ENCODE measurements around the gene UCHL3. TPM values are rescaled to one million over a fixed set of nuclear protein-coding genes. Genes with fewer than 3 reads are reported as not detected.

Gene UCHL3
- total RNA-seq, 1 donor from 2014 or later = 44.6 TPM

DNA sequence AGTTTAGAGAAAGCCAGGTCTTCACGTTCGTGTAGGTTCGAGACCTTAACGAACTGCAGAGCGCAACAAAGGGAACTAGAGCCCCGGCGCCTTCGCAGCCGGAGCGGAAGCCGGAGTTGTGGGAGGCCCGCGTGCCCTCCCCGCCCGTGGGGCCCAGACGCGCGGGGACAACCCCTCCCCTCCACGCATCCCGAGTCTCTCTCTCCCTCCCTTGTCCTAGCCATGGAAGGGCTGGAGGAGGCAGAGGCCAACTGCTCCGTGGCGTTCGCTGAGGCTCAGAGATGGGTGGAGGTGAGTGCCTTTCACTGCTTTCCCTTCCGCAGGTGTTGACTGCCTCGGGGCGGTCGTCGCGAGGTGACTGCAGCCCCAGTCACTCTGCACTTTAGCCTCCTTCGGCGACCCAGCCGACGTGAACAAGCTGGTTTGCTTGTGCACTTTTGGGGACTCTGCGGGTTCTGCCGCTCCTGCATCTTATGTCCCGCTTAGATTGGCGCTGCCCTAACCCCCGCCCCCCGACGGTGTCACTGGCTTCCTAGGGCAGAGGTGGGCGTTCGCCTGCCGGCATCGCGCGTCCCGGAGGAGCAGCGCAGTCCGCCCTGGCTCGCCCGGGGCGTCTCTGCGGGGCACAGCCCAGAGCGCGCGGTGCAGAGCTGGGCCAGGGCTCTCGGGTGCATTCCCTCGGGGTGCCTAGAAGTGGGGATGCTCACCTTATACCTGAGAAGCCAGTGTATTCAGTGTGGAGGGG lies 87.0 kb downstream of the UCHL3 start:
- Histone ChIP-seq H4K20me1 (ENCODE audit: low read depth) (peaks cover 3% of the 10 kb centered on the region), H3K36me3 (no peaks in the 10 kb centered on the region), H3F3A (ENCODE audit: low read depth) (peaks cover 4% of the 10 kb centered on the region), H3K27ac (no peak overlapping the region), H2AFZ (replicated peaks) (peak overlapping the region; percentile 83), H3K27me3 (peaks cover 58% of the 10 kb centered on the region), H3K79me2 (ENCODE audit: low read depth) (no peaks in the 10 kb centered on the region), H3K4me1 (peaks cover 14% of the 10 kb centered on the region), H3K9ac (no peak overlapping the region), H3K9me3 (ENCODE audit: low read depth) (no peaks in the 10 kb centered on the region), H3K4me2 (peak overlapping the region; percentile 74), H3K4me3 (peak overlapping the region; percentile 54)
- TF ChIP-seq, protein P1, sequence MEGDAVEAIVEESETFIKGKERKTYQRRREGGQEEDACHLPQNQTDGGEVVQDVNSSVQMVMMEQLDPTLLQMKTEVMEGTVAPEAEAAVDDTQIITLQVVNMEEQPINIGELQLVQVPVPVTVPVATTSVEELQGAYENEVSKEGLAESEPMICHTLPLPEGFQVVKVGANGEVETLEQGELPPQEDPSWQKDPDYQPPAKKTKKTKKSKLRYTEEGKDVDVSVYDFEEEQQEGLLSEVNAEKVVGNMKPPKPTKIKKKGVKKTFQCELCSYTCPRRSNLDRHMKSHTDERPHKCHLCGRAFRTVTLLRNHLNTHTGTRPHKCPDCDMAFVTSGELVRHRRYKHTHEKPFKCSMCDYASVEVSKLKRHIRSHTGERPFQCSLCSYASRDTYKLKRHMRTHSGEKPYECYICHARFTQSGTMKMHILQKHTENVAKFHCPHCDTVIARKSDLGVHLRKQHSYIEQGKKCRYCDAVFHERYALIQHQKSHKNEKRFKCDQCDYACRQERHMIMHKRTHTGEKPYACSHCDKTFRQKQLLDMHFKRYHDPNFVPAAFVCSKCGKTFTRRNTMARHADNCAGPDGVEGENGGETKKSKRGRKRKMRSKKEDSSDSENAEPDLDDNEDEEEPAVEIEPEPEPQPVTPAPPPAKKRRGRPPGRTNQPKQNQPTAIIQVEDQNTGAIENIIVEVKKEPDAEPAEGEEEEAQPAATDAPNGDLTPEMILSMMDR (IDR thresholded peaks at IDR 0.05) = no peak
- peak; percentile 70 for TF ChIP-seq EZH2 (IDR thresholded peaks at IDR 0.05)
- TF ChIP-seq EZH2phosphoT487 (IDR thresholded peaks at IDR 0.05) = peak; percentile 65
- peak; percentile 61 for DNase-seq (ENCODE audit: low spot score)
- peaks cover 5% of the 10 kb centered on the region for H3K4me1 Mint-ChIP-seq
- H3K36me3 Mint-ChIP-seq = no peaks in the 10 kb centered on the region
- peaks cover 29% of the 10 kb centered on the region for H3K27me3 Mint-ChIP-seq (ENCODE audit: insufficient read depth, low read depth)
- H3K4me3 Mint-ChIP-seq = peak overlapping the region; percentile 82
- peaks cover 2% of the 10 kb centered on the region for H3K9me3 Mint-ChIP-seq
- no peak overlapping the region for H3K27ac Mint-ChIP-seq

DNA sequence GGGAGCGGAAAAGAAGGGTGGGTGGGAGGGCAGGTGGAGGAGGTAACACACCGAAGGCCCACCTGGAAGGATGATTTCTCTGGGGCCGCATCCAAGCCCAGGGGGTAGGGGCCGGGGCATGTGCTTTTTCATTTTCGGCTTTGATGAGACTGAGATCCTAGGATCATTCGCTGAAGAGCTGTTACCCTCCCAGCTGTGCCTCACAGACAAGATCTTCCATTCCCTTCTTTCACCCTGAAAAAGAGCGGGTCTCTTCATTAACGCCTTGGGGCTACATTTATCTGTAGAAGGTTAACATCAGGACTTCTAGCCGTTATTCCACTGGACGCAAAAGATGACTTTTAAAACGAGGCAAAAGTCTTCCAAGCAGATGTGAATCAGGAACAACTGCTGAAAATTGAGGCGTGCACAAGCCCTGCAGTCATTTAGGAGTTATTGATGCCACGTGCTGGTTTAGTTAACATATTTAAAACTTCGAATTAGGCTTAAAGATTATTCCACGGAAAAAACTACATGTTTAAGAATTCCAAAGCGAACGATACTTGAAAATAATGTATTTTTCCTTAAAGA lies 87.7 kb downstream of the UCHL3 start:
- peaks cover 29% of the 10 kb centered on the region for H3K27me3 Mint-ChIP-seq (ENCODE audit: insufficient read depth, low read depth)
- H3K4me1 Mint-ChIP-seq = peaks cover 5% of the 10 kb centered on the region
- Histone ChIP-seq H2AFZ (replicated peaks) (peak overlapping the region; percentile 83), H3K4me3 (peak overlapping the region; percentile 54), H3K4me2 (peak overlapping the region; percentile 74), H3K27me3 (peaks cover 58% of the 10 kb centered on the region), H4K20me1 (ENCODE audit: low read depth) (peaks cover 3% of the 10 kb centered on the region), H3K27ac (no peak overlapping the region), H3K4me1 (peaks cover 14% of the 10 kb centered on the region), H3K36me3 (no peaks in the 10 kb centered on the region), H3F3A (ENCODE audit: low read depth) (peaks cover 4% of the 10 kb centered on the region), H3K9ac (no peak overlapping the region), H3K9me3 (ENCODE audit: low read depth) (no peaks in the 10 kb centered on the region), H3K79me2 (ENCODE audit: low read depth) (no peaks in the 10 kb centered on the region)
- no peak overlapping the region for H3K27ac Mint-ChIP-seq
- peaks cover 2% of the 10 kb centered on the region for H3K9me3 Mint-ChIP-seq
- peak; percentile 40 for TF ChIP-seq EZH2 (IDR thresholded peaks at IDR 0.05)
- peak; percentile 9 for TF ChIP-seq EZH2phosphoT487 (IDR thresholded peaks at IDR 0.05)
- TF ChIP-seq, protein P1 (IDR thresholded peaks at IDR 0.05) = no peak
- no peak for DNase-seq (ENCODE audit: low spot score)
- peak overlapping the region; percentile 79 for H3K4me3 Mint-ChIP-seq
- H3K36me3 Mint-ChIP-seq = no peaks in the 10 kb centered on the region

GRCh38 chr13:75639454-75639853 lies 89.9 kb downstream of the UCHL3 start:
- Histone ChIP-seq H3K79me2 (ENCODE audit: low read depth) (no peaks in the 10 kb centered on the region), H4K20me1 (ENCODE audit: low read depth) (peaks cover 3% of the 10 kb centered on the region), H3K27me3 (peaks cover 53% of the 10 kb centered on the region), H2AFZ (replicated peaks) (no peak overlapping the region), H3K4me3 (no peak overlapping the region), H3K4me1 (peaks cover 14% of the 10 kb centered on the region), H3F3A (ENCODE audit: low read depth) (peaks cover 4% of the 10 kb centered on the region), H3K9me3 (ENCODE audit: low read depth) (no peaks in the 10 kb centered on the region), H3K4me2 (no peak overlapping the region), H3K27ac (no peak overlapping the region), H3K36me3 (no peaks in the 10 kb centered on the region), H3K9ac (no peak overlapping the region)
- peaks cover 5% of the 10 kb centered on the region for H3K4me1 Mint-ChIP-seq
- H3K9me3 Mint-ChIP-seq = no peaks in the 10 kb centered on the region
- no peak overlapping the region for H3K27ac Mint-ChIP-seq
- peaks cover 27% of the 10 kb centered on the region for H3K27me3 Mint-ChIP-seq (ENCODE audit: insufficient read depth, low read depth)
- DNase-seq (ENCODE audit: low spot score) = no peak
- no peaks in the 10 kb centered on the region for H3K36me3 Mint-ChIP-seq
- no peak for TF ChIP-seq EZH2 (IDR thresholded peaks at IDR 0.05)
- TF ChIP-seq EZH2phosphoT487 (IDR thresholded peaks at IDR 0.05) = no peak
- TF ChIP-seq, protein P1 (IDR thresholded peaks at IDR 0.05) = no peak
- H3K4me3 Mint-ChIP-seq = no peak overlapping the region

Measured in neural progenitor cell (in vitro differentiated cells).